HG03103 (cell line): Measurements from ENCODE around the gene EIF4G2.
"Not testable (repeated sequence)": the region's sequence is repeated elsewhere in the genome, so short reads cannot be mapped to it uniquely, and the experiment has no call there.

ENCODE experiments used
- ATAC-seq: cut with Tn5 transposase; IDR thresholded peaks from one replicate; pipeline ENCODE4 v1.9.1; 2021; ENCODE audit warnings: low read depth; ENCODE audit not compliant: unreplicated experiment

Gene EIF4G2

DNA sequence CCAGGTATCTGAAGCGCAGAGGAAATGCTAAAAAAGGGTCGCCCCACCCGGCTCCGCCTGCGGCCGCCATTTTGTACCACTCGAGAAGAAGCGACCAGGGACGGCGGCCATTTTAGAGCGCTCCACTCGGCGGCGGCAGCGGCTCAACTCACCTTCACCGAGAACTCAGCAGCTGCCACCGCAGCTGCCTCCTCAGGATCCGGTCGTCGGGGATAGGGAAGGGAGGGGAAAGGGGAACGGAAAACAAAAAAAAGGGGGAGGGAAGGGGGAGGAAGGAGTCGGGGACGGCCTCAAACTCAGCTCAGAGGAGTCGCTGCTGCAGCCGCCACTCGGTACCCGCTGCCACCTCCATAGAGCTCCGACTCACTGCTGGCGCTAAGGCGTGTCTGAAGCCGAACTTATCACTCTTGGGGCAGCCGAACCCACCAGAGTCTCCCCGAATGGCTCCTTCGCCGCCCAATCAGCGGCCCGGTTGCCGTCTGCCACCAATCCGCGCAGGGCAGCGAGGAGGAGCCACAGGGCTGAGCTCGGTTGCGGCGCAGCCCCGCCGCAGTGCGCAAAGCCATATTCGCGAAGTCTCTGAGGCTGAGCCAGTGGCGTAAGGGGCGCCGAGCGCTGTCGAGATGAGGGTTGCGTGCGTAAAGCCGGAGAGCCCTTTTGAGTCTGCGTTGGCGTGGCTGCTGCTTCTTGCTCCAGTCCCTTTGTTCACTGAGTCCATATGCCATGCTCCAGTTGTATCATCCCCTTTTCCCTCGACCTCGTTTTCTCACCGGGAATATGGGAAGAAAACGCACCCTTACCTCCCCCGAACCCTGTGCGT, at the start of gene EIF4G2:
TSS of gene EIF4G2 (minus strand) at position 374 of the 820 bp plus-strand sequence.
- peak; percentile 91 for ATAC-seq

- ATAC-seq, result peak; percentile 88
These were observed 49.1 kb upstream of the EIF4G2 start, which contains the start of gene ZBED5 for GRCh38 chr11:10857709-10858438. TSS of gene ZBED5 (minus strand) at chr11:10858053. CDS start at chr11:10854945, 3,108 bp downstream.

GRCh38 chr11:10857459-10857708, 48.7 kb upstream of the EIF4G2 start:
- ATAC-seq, result peak; percentile 2

DNA sequence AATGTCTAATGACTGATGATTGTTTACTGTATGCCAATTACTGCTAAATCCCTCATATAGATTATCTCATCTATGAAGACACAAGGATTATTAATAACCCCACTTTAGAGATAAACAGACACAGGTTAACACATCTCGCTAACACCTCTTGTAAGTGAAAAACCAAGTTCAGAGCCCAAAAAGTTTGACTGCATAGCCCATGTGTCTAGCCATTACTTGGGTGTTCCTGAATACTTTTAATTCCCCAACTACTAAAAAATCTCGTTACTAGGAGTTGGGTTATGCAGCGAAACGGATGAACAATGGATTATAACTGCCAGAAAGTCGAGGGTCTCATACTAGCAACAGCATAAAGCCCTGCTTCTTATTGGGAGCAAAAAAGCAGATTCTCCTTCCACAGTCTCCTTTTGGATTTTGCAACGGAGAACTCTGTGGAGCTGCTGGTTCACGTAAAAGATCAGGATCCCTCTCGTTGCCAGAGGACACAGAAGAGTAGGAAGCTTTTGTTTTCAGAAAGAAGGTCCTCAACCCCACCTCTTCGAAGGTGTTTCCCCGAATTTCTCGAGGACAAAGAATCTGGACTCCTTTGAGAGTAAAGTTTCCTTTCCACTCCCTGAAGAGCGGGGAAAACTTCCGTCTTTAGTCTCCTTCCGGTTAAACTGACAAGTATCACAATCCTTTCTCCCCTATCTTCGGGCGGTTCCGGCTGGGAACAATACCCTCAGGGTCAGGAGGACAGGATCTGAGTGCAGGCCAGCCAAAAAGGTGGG, 48.1 kb upstream of the EIF4G2 start:
- ATAC-seq, result no peak

- ATAC-seq, result no peak
These were observed 46.6 kb upstream of the EIF4G2 start for GRCh38 chr11:10855295-10855694.

GRCh38 chr11:10847960-10848860, 39.5 kb upstream of the EIF4G2 start:
- no peak for ATAC-seq

GRCh38 chr11:10846660-10847059, 37.9 kb upstream of the EIF4G2 start:
- no peak for ATAC-seq

DNA sequence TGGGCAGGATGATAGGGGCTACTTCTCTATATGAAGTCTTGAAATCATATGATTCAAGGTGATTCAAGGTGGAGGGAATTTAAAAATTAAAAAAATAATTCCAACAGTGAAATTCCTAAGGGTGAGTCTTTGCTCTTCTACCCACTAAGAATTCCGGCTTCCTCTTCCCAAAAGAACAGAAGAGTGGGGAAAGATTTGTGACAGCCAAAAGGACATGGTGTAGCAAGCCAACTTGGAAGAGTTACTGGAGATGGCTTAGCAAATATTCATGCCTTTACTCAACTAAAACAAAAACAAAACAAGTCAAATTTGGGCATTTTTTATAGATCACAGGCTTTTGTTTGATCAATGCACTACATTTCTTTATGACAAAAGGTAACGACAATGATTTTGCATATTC, 36.9 kb upstream of the EIF4G2 start:
- ATAC-seq, result no peak

DNA sequence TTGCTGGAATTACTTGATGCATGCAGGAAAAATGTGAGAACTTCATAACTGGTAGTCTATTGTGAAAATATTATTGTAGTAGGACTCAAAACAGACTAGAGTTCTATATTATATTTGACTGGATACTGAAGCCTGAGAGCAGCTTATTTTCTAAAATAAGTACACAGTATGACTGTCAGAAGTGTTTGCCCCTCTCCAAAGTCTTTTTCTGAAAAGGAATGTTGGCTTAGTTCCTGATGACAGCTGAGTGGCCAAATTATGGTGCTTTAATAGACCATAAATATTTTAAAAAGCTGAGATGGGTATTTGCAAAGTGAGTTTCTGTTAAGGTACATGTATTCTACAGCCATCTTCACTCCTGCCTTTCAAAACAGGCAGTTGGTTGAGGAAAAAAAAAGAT, 36.1 kb upstream of the EIF4G2 start:
- no peak for ATAC-seq

GRCh38 chr11:10844356-10844755, 35.6 kb upstream of the EIF4G2 start:
- no peak for ATAC-seq

DNA sequence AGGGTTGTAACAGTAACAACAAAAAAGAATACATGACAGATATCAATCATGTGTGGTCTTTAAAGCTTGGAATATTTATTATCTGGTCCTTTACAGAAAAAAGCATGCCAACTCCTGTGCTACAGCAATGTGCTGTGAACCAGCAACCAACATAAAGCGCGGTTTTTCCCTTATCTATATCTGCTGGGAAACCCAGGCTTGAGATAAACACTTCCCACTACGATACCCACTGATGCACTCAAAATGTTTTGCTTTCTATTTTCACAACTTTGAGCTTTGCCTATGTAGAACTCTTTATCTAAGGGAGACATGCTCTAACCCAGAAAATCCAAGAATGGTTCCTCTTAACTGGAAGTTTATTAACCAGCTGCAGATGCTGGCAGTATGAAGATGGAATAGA, 30.2 kb upstream of the EIF4G2 start:
- ATAC-seq, result no peak

GRCh38 chr11:10838083-10838482, 29.4 kb upstream of the EIF4G2 start:
- no peak for ATAC-seq

- ATAC-seq, result not testable (repeated sequence)
These were observed 28.2 kb upstream of the EIF4G2 start for GRCh38 chr11:10836884-10837283.

GRCh38 chr11:10829139-10829538, 20.4 kb upstream of the EIF4G2 start:
- ATAC-seq, result no peak

DNA sequence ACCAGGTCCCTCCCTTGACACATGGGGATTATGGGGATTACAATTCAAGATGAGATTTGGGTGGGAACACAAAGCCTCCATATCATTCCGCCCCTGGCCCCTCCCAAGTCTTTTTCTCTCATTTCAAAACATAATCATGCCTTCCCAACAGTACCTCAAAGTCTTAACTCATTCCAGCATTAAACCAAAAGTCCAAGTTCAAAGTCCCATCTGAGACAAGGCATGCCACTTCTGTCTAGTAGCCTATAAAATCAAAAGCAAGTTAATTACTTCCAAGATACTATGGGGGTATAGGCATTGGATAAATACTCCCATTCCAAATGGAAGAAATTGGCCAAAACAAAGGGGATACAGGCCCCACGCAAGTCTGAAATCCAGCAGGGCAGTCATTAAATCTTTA, 19.7 kb upstream of the EIF4G2 start:
- no peak for ATAC-seq

- ATAC-seq, result no peak
These were observed 16.2 kb upstream of the EIF4G2 start for GRCh38 chr11:10824888-10825287.

DNA sequence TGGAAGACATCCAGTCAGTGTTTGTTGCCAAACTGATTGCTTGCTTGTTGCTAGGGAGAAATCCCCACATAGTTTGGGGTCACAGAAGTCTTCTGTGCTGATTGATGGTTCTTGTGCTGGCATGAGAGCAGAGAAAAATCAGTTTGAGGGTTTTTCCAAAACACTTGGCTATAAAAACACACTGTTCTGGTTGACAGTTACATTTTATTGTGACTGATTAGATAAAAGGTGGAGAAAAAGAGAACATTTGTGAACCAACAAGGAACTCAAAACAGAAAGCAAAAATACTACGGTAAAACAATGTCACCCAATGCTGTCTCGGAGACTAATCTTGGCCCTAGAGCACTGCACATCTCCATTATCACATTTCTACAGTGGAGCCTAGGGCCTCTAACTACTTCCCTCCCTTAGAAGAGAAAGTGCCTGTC, 14.4 kb upstream of the EIF4G2 start:
- ATAC-seq, result no peak

- ATAC-seq, result not testable (repeated sequence)
These were observed 13.8 kb upstream of the EIF4G2 start for GRCh38 chr11:10822491-10822890.

GRCh38 chr11:10818594-10818993, 9.9 kb upstream of the EIF4G2 start:
- ATAC-seq, result no peak

GRCh38 chr11:10813945-10814344, 5.2 kb upstream of the EIF4G2 start:
- no peak for ATAC-seq
